Thoracic aorta (tissue), 2 donors: ENCODE results near the gene CGB2. TPM values are rescaled to one million over a fixed set of nuclear protein-coding genes. Genes with fewer than 3 reads are reported as not detected.

ENCODE experiments used
- ATAC-seq: fragments of 150-250 bp; one replicate; pipeline ENCODE4 v1.8.0; 2017; ENCODE audit warnings: low read depth; ENCODE audit not compliant: insufficient number of reproducible peaks, low FRiP score
- DNase-seq: peaks from one replicate; pipeline ENCODE4 v3.0.0-alpha.2; 2020; ENCODE audit warnings: low spot score
- H3K27ac ChIP-seq, 2 donors: fragments of 200-600 bp; sonication (generic); 1 replicate in 1 of 2; 2 replicates in 1 of 2; pipeline ENCODE4 v1.5.1; 2016; ENCODE audit warnings: mild to moderate bottlenecking in 2 of 2, moderate library complexity in 2 of 2
- H3K27me3 ChIP-seq: fragments of 200-600 bp; sonication (generic); replicated peaks from 2 replicates; pipeline ENCODE4 v1.6.0; 2016; ENCODE audit warnings: mild to moderate bottlenecking; ENCODE audit not compliant: insufficient read depth
- H3K36me3 ChIP-seq: fragments of 200-600 bp; sonication (generic); one replicate; pipeline ENCODE4 v1.5.1; 2016
- H3K4me1 ChIP-seq, 2 donors: fragments of 200-600 bp; sonication (generic); 1 replicate in 1 of 2; 2 replicates in 1 of 2; pipeline versions ENCODE4 v1.5.1 to v1.6.0; 2016; ENCODE audit warnings: low read depth in 2 of 2, mild to moderate bottlenecking in 1 of 2; ENCODE audit not compliant: control insufficient read depth in 1 of 2
- H3K4me3 ChIP-seq: fragments of 200-600 bp; sonication (generic); 2 replicates; pipeline ENCODE4 v1.5.1; 2016; ENCODE audit warnings: mild to moderate bottlenecking
- H3K9me3 ChIP-seq: fragments of 200-600 bp; sonication (generic); 2 replicates; pipeline ENCODE4 v1.5.1; 2016
- CTCF ChIP-seq: fragments of 200-600 bp; sonication (generic); IDR thresholded peaks from one replicate; pipeline ENCODE4 v1.5.1; 2019; ENCODE audit warnings: antibody characterized with exemption
- total RNA-seq, 2 donors: library from RNA; depleted of rRNA; stranded (reverse); fragments of >200 nt; gene quantifications; one replicate each; pipeline versions ENCODE4 v1.1.0 to v1.2.3, GENCODE V29; 2016

The CGB2 gene
- total RNA-seq, 2 donors from 2014 or later, result not detected

- Histone ChIP-seq H3K4me3 (no peak overlapping the region), H3K36me3 (peaks cover 47% of the 10 kb centered on the region), H3K27me3 (no peaks in the 10 kb centered on the region), H3K27ac (no peak overlapping the region), H3K4me1 (no peaks in the 10 kb centered on the region), H3K9me3 (no peaks in the 10 kb centered on the region)
- DNase-seq (no peak), ATAC-seq (no peak)
- no peak for TF ChIP-seq CTCF
Measured at GRCh38 chr19:49010453-49010852, 21.2 kb upstream of the CGB2 start.

- DNase-seq, result no peak
- Histone ChIP-seq H3K9me3 (no peaks in the 10 kb centered on the region), H3K4me3 (no peak overlapping the region), H3K27ac (no peak overlapping the region), H3K27me3 (no peaks in the 10 kb centered on the region), H3K36me3 (peaks cover 41% of the 10 kb centered on the region), H3K4me1 (no peaks in the 10 kb centered on the region)
- no peak for TF ChIP-seq CTCF
- no peak for ATAC-seq
Measured at GRCh38 chr19:49011194-49011593, 20.5 kb upstream of the CGB2 start.

- Histone ChIP-seq H3K27ac (no peak overlapping the region), H3K27me3 (no peaks in the 10 kb centered on the region), H3K36me3 (peaks cover 29% of the 10 kb centered on the region), H3K9me3 (no peaks in the 10 kb centered on the region), H3K4me3 (no peak overlapping the region), H3K4me1 (peaks cover 11 to 20% of the 10 kb centered on the region in 2 donors)
- ATAC-seq, result no peak
- TF ChIP-seq CTCF, result no peak
- DNase-seq, result no peak
Measured at GRCh38 chr19:49014123-49014869, 17.4 kb upstream of the CGB2 start.

- Histone ChIP-seq H3K27me3 (no peaks in the 10 kb centered on the region), H3K36me3 (peaks cover 25% of the 10 kb centered on the region), H3K4me3 (no peak overlapping the region), H3K4me1 (peaks cover 15 to 24% of the 10 kb centered on the region in 2 donors), H3K27ac (no peak overlapping the region), H3K9me3 (no peaks in the 10 kb centered on the region)
- DNase-seq, result no peak
- TF ChIP-seq CTCF, result no peak
- no peak for ATAC-seq
Measured at GRCh38 chr19:49014870-49015255, 16.8 kb upstream of the CGB2 start.

- H3K4me1 ChIP-seq, result peaks cover 15 to 24% of the 10 kb centered on the region in 2 donors
- H3K9me3 ChIP-seq, result no peaks in the 10 kb centered on the region
- no peak overlapping the region for H3K27ac ChIP-seq
- no peak for TF ChIP-seq CTCF
- H3K4me3 ChIP-seq, result no peak overlapping the region
- no peak for ATAC-seq
- DNase-seq, result no peak
- H3K36me3 ChIP-seq, result peaks cover 12% of the 10 kb centered on the region
- H3K27me3 ChIP-seq, result no peaks in the 10 kb centered on the region
Measured at GRCh38 chr19:49016067-49016839, 15.4 kb upstream of the CGB2 start.
